SU-DHL-6 (cell line): ENCODE data around the gene GTF3C1.

Experiments
- H2AFZ ChIP-seq: fragments of 200-600 bp; sonication (generic); 2 replicates; pipeline ENCODE4 v1.6.1; 2014; ENCODE audit warnings: low read depth, mild to moderate bottlenecking, moderate library complexity, mixed read lengths, antibody characterized with exemption, low read length; ENCODE audit not compliant: severe bottlenecking
- H3F3A ChIP-seq: fragments of 200-600 bp; shearing (Covaris generic); 2 replicates; pipeline ENCODE4 v1.6.0; 2016; ENCODE audit warnings: antibody characterized with exemption, mild to moderate bottlenecking; ENCODE audit not compliant: insufficient read depth
- H3K27ac ChIP-seq: fragments of 200-600 bp; sonication (generic); 2 replicates; pipeline ENCODE4 v1.5.1; 2016; ENCODE audit warnings: low read depth, mild to moderate bottlenecking, low read length, moderate library complexity, mixed read lengths
- H3K27me3 ChIP-seq: fragments of 200-600 bp; sonication (generic), shearing (Covaris generic); 2 replicates; pipeline ENCODE4 v1.6.0; 2014; ENCODE audit warnings: mild to moderate bottlenecking, low read length
- H3K36me3 ChIP-seq: fragments of 200-600 bp; sonication (generic); 2 replicates; pipeline ENCODE4 v1.6.1; 2014; ENCODE audit warnings: mild to moderate bottlenecking, low read length, mixed read lengths
- H3K4me2 ChIP-seq: fragments of 300-600, 200-600 bp; shearing (Covaris generic), sonication (generic); 2 replicates; pipeline ENCODE4 v1.6.0; 2014; ENCODE audit warnings: low read length, low read depth, mild to moderate bottlenecking; ENCODE audit not compliant: poor library complexity, severe bottlenecking
- H3K4me3 ChIP-seq: fragments of 200-600 bp; sonication (generic); 2 replicates; pipeline ENCODE4 v1.5.1; 2014; ENCODE audit warnings: antibody characterized with exemption, low read length, mild to moderate bottlenecking, mixed read lengths; ENCODE audit not compliant: insufficient read depth, poor library complexity, severe bottlenecking
- H3K79me2 ChIP-seq: fragments of 200-600 bp; sonication (generic); 2 replicates; pipeline ENCODE4 v1.6.1; 2014; ENCODE audit warnings: mild to moderate bottlenecking, low read length, moderate library complexity; ENCODE audit not compliant: insufficient read depth
- H3K9ac ChIP-seq: fragments of 200-600 bp; sonication (generic); 2 replicates; pipeline ENCODE4 v1.7.0; 2014; ENCODE audit warnings: mild to moderate bottlenecking, low read length
- H3K9me2 ChIP-seq: fragments of 200-600 bp; sonication (generic); replicated peaks from 2 replicates; pipeline ENCODE4 v1.6.1; 2014; ENCODE audit warnings: low read length; ENCODE audit not compliant: insufficient read depth
- H3K9me3 ChIP-seq: fragments of 200-600 bp; sonication (generic); 2 replicates; pipeline ENCODE4 v1.6.1; 2014; ENCODE audit warnings: low read length, mixed read lengths; ENCODE audit not compliant: insufficient read depth
- H4K20me1 ChIP-seq: fragments of 200-600 bp; sonication (generic); 2 replicates; pipeline ENCODE4 v1.6.1; 2014; ENCODE audit warnings: low read depth, mild to moderate bottlenecking, antibody characterized with exemption, low read length, moderate library complexity, mixed read lengths
- EZH2phosphoT487 ChIP-seq: fragments of 200-600 bp; sonication (generic), shearing (Covaris generic); conservative IDR thresholded peaks from 2 replicates; pipeline ENCODE4 v1.6.1; 2018; ENCODE audit warnings: mild to moderate bottlenecking, antibody characterized with exemption, low read length, moderate library complexity, mixed read lengths
- TF ChIP-seq, protein P1 (sequence below): fragments of 200-600 bp; sonication (generic); IDR thresholded peaks from one replicate; pipeline ENCODE4 v1.5.1; 2017; ENCODE audit warnings: antibody characterized with exemption, mild to moderate bottlenecking, low read length, moderate library complexity; ENCODE audit not compliant: insufficient read depth, poor library complexity, severe bottlenecking

The GTF3C1 gene

DNA sequence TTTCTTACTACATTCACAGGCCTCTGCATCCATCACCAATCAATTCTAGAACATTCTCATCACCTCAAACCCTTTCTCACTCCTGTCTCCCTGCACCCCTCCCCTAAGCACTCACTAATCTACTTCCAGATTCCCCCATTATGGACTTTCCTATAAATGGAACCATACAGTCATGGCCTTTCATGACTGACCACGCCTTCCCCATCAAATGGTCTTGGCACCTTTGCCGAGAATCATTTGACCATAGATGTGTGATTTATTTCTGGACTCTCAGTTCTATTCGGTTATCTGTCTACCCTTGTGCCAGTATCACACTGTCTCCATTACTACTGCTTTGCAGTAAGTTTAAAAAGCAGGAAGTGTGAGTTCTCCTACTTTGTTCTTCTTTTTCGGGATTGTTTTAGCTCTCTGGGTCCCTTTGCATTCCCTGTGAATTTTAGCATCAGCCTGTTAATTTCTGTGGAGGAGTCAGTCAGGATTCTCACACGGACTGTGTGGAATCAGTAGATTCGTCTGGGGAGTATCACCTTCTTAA lies 27.5 kb downstream of the GTF3C1 start:
- Histone ChIP-seq H3K4me3 (no peak overlapping the region), H3K9me2 (no peaks in the 10 kb centered on the region), H3K4me2 (no peak overlapping the region), H3K9me3 (no peaks in the 10 kb centered on the region), H3K36me3 (no peaks in the 10 kb centered on the region), H3F3A (no peaks in the 10 kb centered on the region), H2AFZ (no peak overlapping the region), H4K20me1 (no peaks in the 10 kb centered on the region), H3K27me3 (no peaks in the 10 kb centered on the region), H3K27ac (no peak overlapping the region), H3K79me2 (no peaks in the 10 kb centered on the region), H3K9ac (no peak overlapping the region)
- TF ChIP-seq EZH2phosphoT487 = no peak
- TF ChIP-seq, protein P1, sequence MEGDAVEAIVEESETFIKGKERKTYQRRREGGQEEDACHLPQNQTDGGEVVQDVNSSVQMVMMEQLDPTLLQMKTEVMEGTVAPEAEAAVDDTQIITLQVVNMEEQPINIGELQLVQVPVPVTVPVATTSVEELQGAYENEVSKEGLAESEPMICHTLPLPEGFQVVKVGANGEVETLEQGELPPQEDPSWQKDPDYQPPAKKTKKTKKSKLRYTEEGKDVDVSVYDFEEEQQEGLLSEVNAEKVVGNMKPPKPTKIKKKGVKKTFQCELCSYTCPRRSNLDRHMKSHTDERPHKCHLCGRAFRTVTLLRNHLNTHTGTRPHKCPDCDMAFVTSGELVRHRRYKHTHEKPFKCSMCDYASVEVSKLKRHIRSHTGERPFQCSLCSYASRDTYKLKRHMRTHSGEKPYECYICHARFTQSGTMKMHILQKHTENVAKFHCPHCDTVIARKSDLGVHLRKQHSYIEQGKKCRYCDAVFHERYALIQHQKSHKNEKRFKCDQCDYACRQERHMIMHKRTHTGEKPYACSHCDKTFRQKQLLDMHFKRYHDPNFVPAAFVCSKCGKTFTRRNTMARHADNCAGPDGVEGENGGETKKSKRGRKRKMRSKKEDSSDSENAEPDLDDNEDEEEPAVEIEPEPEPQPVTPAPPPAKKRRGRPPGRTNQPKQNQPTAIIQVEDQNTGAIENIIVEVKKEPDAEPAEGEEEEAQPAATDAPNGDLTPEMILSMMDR = no peak

DNA sequence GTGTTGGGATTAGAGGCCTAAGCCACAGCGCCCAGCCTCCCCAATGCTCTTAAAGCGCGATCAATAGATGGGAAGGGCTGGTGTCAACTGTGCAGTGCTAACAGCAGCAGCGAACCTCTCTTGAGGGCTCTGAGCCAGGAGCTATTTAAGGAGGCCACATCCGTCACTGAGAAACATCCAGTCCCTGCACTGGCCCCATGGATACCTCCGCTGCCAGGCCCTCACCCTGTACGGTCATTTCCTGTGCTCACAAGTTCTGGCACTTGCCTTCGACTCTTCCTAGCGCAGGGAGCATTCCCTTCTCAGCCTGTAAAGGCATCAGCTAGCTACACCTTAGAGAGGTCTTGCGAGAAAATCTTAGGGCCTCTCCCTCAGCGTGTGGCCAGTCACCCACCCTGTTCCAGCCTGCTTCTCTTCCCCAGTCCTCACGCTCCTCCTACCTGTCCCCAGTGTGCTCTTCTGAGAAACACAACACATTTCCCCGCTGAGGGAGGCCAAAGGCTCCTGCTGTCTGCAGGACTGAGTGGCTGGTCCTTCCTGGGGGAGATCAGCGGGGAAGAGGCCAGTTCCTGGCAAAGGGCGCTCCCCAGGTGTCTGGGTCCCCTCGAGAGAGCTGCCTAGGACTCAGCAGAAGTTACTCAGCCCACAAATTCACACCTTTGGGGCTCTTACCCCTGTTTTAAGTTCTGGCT lies 28.6 kb downstream of the GTF3C1 start:
- H3K27ac ChIP-seq = no peak overlapping the region
- H4K20me1 ChIP-seq = no peaks in the 10 kb centered on the region
- no peaks in the 10 kb centered on the region for H3K36me3 ChIP-seq
- H3K79me2 ChIP-seq = no peaks in the 10 kb centered on the region
- no peak overlapping the region for H3K4me2 ChIP-seq
- TF ChIP-seq, protein P1 = no peak
- TF ChIP-seq EZH2phosphoT487 = no peak
- no peaks in the 10 kb centered on the region for H3K27me3 ChIP-seq
- H3F3A ChIP-seq = no peaks in the 10 kb centered on the region
- no peak overlapping the region for H3K4me3 ChIP-seq
- H3K9ac ChIP-seq = no peak overlapping the region
- no peaks in the 10 kb centered on the region for H3K9me2 ChIP-seq
- H2AFZ ChIP-seq = no peak overlapping the region
- no peaks in the 10 kb centered on the region for H3K9me3 ChIP-seq

DNA sequence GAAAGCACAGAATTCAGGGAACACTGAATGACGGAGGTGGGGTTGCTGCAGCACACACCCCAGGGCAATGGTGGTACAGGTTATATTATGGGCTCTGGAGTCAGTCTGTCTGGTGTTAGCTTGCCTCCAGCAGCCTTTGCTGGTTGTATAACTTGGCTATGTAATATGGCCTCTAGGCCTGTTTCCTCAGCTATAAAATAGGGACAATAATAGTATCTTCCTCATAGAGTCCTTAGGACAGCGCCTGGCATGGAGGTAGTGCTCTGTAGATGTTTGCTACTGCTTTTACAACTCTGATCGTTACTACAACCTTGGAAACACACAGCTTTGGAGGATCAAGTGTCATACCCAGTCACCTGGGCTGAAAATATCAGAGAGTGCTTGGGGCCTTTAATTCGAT lies 31.5 kb downstream of the GTF3C1 start:
- no peak overlapping the region for H2AFZ ChIP-seq
- no peaks in the 10 kb centered on the region for H3K79me2 ChIP-seq
- H3K9me3 ChIP-seq = no peaks in the 10 kb centered on the region
- TF ChIP-seq, protein P1 = no peak
- no peak for TF ChIP-seq EZH2phosphoT487
- no peaks in the 10 kb centered on the region for H3K27me3 ChIP-seq
- no peaks in the 10 kb centered on the region for H3K36me3 ChIP-seq
- H3K9ac ChIP-seq = no peak overlapping the region
- no peaks in the 10 kb centered on the region for H3K9me2 ChIP-seq
- H3K4me2 ChIP-seq = no peak overlapping the region
- no peak overlapping the region for H3K27ac ChIP-seq
- no peaks in the 10 kb centered on the region for H4K20me1 ChIP-seq
- no peaks in the 10 kb centered on the region for H3F3A ChIP-seq
- no peak overlapping the region for H3K4me3 ChIP-seq
